AG10803 (cell line): ENCODE data around the gene GRM3.

Experiments
- DNase-seq: peaks from one replicate; pipeline ENCODE4 v3.0.0; 2010; ENCODE audit warnings: low read depth
- H3K4me3 ChIP-seq: 2 replicates; pipeline ENCODE4 v1.5.1; 2011; ENCODE audit warnings: mild to moderate bottlenecking, low read length, control low read depth
- CTCF ChIP-seq: conservative IDR thresholded peaks from 2 replicates; pipeline ENCODE4 v1.5.1; 2011; ENCODE audit warnings: mild to moderate bottlenecking, low read length, control low read depth, inconsistent platforms

The GRM3 gene

DNA sequence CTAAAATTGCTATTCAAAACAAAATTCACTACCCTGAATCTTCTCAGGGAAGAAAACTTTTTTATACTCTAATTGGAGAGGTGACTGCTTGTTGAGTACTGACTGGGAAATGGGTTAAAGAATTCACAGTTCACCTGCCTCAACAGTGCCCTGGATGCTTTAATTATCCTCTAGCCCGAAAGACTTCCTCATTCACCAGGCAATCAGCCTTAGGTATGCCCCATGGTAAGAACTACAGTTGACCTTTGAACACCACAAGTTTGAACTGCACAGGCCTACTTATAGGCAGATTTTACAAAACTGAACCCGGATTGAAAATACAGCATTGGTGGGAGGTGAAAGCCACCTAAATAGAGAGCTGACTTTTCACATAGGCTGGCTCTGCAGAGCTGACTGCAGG, 240.4 kb downstream of the GRM3 start:
- H3K4me3 ChIP-seq = no peak overlapping the region
- TF ChIP-seq CTCF = no peak
- DNase-seq = no peak

- no peak overlapping the region for H3K4me3 ChIP-seq
- no peak for TF ChIP-seq CTCF
- no peak for DNase-seq
Measured at GRCh38 chr7:86889501-86889900, 245.8 kb downstream of the GRM3 start.

DNA sequence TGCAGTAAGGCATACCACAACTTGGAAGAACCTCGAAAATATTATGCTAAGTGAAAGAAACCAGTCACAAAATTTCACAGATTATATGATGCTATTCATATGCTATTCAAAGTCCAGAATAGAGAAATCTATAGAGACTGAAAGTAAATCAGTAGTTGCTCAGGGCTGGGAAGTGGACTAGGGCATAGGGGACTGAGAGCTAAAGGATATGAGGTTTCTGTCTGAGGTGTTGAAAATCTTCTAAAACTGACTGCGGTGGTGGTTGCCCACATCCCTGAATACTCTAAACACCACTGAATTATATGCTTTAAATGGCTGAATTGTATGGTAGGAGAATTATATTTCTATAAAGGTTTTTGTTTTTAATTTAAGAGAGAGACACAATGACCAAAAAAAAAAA, 254.5 kb downstream of the GRM3 start:
- TF ChIP-seq CTCF = no peak
- no peak overlapping the region for H3K4me3 ChIP-seq
- no peak for DNase-seq

GRCh38 chr7:86900886-86901285, 257.2 kb downstream of the GRM3 start:
- no peak for TF ChIP-seq CTCF

DNA sequence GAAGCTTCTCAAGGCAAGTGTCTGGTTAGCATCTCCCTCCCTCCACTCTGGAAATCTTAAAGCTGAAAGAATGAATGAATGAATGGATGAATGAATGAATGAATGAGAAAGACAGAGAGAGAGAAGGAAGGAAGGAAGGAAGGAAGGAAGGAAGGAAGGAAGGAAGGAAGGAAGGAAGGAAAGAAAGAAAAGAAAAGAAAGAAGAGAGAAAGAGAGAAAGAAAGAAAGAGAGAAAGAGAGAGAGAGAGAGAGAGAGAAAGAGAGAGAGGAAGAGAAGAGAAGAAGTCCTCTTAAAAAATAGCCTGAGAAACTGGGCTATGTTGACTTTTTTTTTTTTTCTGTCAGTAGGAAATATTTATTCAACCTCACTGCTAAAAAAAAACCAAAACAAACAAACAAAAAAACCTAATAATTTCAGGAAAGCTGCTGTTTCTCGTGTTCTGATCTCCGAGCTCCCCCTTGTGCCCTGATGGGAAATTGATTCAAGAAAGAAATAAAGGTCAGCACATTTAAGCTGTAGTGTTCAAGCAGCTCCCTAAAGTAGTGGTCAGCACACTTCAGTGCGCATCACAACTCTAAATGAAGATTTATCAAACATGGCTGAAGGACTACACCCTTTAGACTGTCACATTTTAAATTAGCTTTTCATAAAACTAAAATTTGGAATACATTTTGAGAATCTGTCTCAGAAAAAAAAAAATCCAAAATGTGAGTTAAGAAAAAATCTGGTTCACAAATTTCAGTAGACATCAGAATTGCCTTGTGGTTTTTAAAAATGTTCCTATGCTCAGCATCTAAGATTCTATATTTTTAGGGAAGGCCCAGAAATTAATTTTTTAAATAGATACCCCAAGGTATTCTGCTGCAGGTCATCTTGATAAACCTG, 261.5 kb downstream of the GRM3 start:
- peak; percentile 37 for DNase-seq
- peak; percentile 76 for TF ChIP-seq CTCF
- H3K4me3 ChIP-seq = no peak overlapping the region

More at GRCh38 chr7:86900886-86901285, 257.2 kb downstream of the GRM3 start:
- H3K4me3 ChIP-seq = no peak overlapping the region
- DNase-seq = no peak

GRCh38 chr7:86908948-86909347, 265.2 kb downstream of the GRM3 start:
- DNase-seq = no peak

More at GRCh38 chr7:86908948-86909347, 265.2 kb downstream of the GRM3 start:
- TF ChIP-seq CTCF = no peak
- no peak overlapping the region for H3K4me3 ChIP-seq
